Measurements from ENCODE around the gene EIF3C.
"Not testable (repeated sequence)": the region's sequence is repeated elsewhere in the genome, so short reads cannot be mapped to it uniquely, and the experiment has no call there.

The EIF3C gene

DNA sequence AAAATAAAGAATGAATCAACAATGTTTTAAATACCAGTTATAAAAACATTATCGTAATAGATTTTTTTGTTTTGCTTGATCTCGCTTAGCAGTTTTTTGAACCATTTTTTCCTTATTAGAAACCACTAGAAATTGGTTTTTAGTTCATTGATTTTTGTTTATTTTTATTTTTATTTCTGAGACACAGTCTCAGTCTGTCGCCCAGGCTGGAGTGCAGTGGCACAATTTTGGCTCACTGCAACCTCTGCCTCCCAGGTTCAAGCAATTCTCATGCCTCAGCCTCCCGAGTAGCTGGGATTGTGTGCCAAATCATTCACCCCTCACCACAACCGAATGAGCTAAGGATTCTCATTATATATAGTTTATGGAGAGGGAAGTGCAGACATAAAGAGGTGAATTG is 40.2 kb downstream of the EIF3C start, which contains the start of gene NPIPB9:
Gene NPIPB9, plus strand, starts transcription at position 301 of the 400 bp plus-strand sequence.
- not testable (repeated sequence) for DNase-seq

DNA sequence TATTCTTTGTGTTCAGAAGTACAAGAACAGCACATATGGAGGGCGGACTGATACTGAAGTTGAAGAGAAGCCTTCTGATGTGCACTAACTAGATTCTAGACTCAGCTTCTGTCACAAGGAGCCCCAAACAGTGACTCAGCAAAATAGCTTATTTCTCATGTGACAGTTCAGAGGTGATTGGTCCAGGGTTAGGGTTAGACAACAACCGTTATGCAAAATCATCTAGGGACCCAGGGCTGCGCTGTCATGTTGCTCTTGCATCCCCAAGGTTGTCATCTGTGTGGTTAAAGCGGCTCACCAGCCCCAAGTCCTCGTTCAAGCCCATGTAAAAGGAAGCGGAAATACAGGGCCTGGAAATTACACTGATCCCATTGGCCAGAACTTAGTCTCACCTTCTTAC is 70.4 kb downstream of the EIF3C start:
- not testable (repeated sequence) for DNase-seq

DNA sequence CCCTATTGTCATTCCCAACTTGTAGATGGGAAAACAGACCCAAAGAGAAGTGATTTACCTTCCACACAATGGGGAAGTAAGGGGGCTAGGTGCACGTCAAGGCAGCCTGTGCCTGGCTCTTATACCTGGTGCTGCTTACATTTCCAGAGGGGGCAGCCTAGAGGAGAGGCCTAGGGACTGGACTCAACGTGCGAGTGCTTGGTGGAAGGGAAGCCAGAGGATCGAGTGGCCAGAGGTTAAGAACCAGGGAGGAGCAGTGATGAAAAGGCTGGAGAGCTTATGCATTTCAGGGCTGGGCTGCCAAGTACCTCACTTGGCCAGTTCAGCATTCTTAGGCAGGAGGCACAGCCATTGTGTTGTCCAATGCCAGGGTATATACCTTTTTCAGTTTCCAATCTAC is 71.1 kb downstream of the EIF3C start:
- not testable (repeated sequence) for DNase-seq
